Right lobe of liver (tissue), 6 donors: ENCODE results near the gene TNNT3. TPM values are rescaled to one million over a fixed set of nuclear protein-coding genes. Genes with fewer than 3 reads are reported as not detected.
A peak's percentile ranks its signal among the peaks of the same experiment; 100 is the strongest.

Experiments
- ATAC-seq, 4 donors: fragments of 200-7000 bp; cut with Tn5 transposase; one replicate each; pipeline ENCODE4 v1.9.1; 2020; ENCODE audit warnings: mild to moderate bottlenecking in 4 of 4, moderate library complexity in 4 of 4
- DNase-seq, 3 donors: peaks; one replicate each; pipeline ENCODE4 v3.0.0-alpha.2; 2020
- H3K27ac ChIP-seq, 3 donors: fragments of 200-600 bp; one replicate each; pipeline ENCODE4 v1.8.0; 2022
- H3K27me3 ChIP-seq, 2 donors: fragments of 200-600 bp; one replicate each; pipeline ENCODE4 v1.8.0; 2022
- H3K36me3 ChIP-seq, 4 donors: fragments of 200-600 bp; sonication (generic) in 1 of 4; one replicate each; pipeline versions ENCODE4 v1.5.1 to v1.8.0; 2017 to 2022; ENCODE audit warnings: control low read depth in 1 of 4
- H3K4me1 ChIP-seq, 4 donors: fragments of 200-600 bp; sonication (generic) in 1 of 4; one replicate each; pipeline versions ENCODE4 v1.5.1 to v1.8.0; 2017 to 2022; ENCODE audit warnings: control low read depth in 1 of 4
- H3K4me3 ChIP-seq, 3 donors: fragments of 200-600 bp; one replicate each; pipeline ENCODE4 v1.8.0; 2022
- H3K9me3 ChIP-seq, 4 donors: fragments of 200-600 bp; sonication (generic) in 1 of 4; one replicate each; pipeline versions ENCODE4 v1.5.1 to v1.8.0; 2017 to 2022; ENCODE audit warnings: control low read depth in 1 of 4
- CTCF ChIP-seq, 4 donors: fragments of 200-600 bp in 3 of 4; fragments of 450-650 bp in 1 of 4; IDR thresholded peaks; one replicate each; pipeline versions ENCODE4 v1.5.1 to v1.8.0; 2016 to 2022; ENCODE audit warnings: antibody characterized with exemption in 4 of 4, mild to moderate bottlenecking in 2 of 4
- POLR2A ChIP-seq: fragments of 450-650 bp; IDR thresholded peaks from one replicate; pipeline ENCODE4 v1.6.1; 2017; ENCODE audit warnings: antibody characterized with exemption, mild to moderate bottlenecking
- WGBS: methylation state at CpG from one replicate; pipeline ENCODE4 v1.1.6; 2018; ENCODE audit warnings: low coverage, low lambda C conversion rate; ENCODE audit not compliant: insufficient coverage; ENCODE audit errors: missing lambda C conversion rate; 5-methylcytosine and 5-hydroxymethylcytosine counted together
- intact Hi-C, 2 donors: fragments of 100-400 bp; cut with DNase I; formaldehyde crosslinking; loops; one replicate each; pipeline versions ENCODE4 v1.11.2 to v1.14.1; 2022
- total RNA-seq, 6 experiments: library from RNA; depleted of rRNA in 2 of 6; stranded (reverse); fragments of >200 nt in 2 of 6; fragmentation: NEBNext Ultra II Directional in 3 of 6; extraction: Animal tissue kit (Norgen Biotek cat#: 25700) in 3 of 6; gene quantifications; one replicate each; pipeline versions ENCODE4 v1.1.0 to v1.2.4, GENCODE V29; 2016 to 2023
- donor health status: DM: no; HTN: yes; CAD: no.
- donor health status: DM: no; HTN: no; CAD: no.
- donor health status: DM: no; HTN: no; CAD: no.
- donor health status: DM: no; HTN: yes; CAD: no.
- donor health status: DM: no; HTN: yes; CAD: no.

TNNT3 gene
- total RNA-seq, 6 experiments from 2014 or later: 0.44 to 2.2 TPM; not detected in 4

- ATAC-seq (no peak), DNase-seq (no peak)
- TF ChIP-seq POLR2A (no peak), CTCF (IDR thresholded peaks at IDR 0.05) (no peak)
- no CpG with 5 or more reads among the region's 18 CpGs for WGBS
- intact Hi-C loops: no loop called here
- no peak overlapping the region for H3K27ac ChIP-seq
- no peaks in the 10 kb centered on the region for H3K4me1 ChIP-seq
- H3K27me3 ChIP-seq: no peaks in the 10 kb centered on the region
- H3K9me3 ChIP-seq: no peaks in the 10 kb centered on the region
- no peak overlapping the region for H3K4me3 ChIP-seq
- no peaks in the 10 kb centered on the region for H3K36me3 ChIP-seq
Measured at GRCh38 chr11:1958367-1958766, 38.9 kb downstream of the TNNT3 start.

GRCh38 chr11:1959786-1960185, 40.3 kb downstream of the TNNT3 start:
- no peaks in the 10 kb centered on the region for H3K36me3 ChIP-seq
- no peak overlapping the region for H3K4me3 ChIP-seq
- no peaks in the 10 kb centered on the region for H3K4me1 ChIP-seq
- intact Hi-C loops: no loop called here
- TF ChIP-seq CTCF (IDR thresholded peaks at IDR 0.05) (no peak), POLR2A (no peak)
- no peak for ATAC-seq
- WGBS: no CpG with 5 or more reads among the region's 17 CpGs
- H3K27ac ChIP-seq: no peak overlapping the region
- H3K9me3 ChIP-seq: no peaks in the 10 kb centered on the region
- no peaks in the 10 kb centered on the region for H3K27me3 ChIP-seq
- peak in 1 of 3 donors; percentile 6 for DNase-seq

- Histone ChIP-seq H3K27ac (no peak overlapping the region), H3K4me1 (no peaks in the 10 kb centered on the region), H3K9me3 (no peaks in the 10 kb centered on the region), H3K36me3 (no peaks in the 10 kb centered on the region), H3K27me3 (no peaks in the 10 kb centered on the region), H3K4me3 (no peak overlapping the region)
- TF ChIP-seq POLR2A: no peak
- no peak for TF ChIP-seq CTCF (IDR thresholded peaks at IDR 0.05)
- no peak for ATAC-seq
- WGBS: no CpG with 5 or more reads among the region's 20 CpGs
- peak in 2 of 3 donors; percentile 2 to 23 for DNase-seq
- intact Hi-C loops: no loop called here
Measured at GRCh38 chr11:1963864-1964263, 44.4 kb downstream of the TNNT3 start.

- TF ChIP-seq CTCF (IDR thresholded peaks at IDR 0.05): no peak
- no peak for TF ChIP-seq POLR2A
- WGBS: no CpG with 5 or more reads among the region's 17 CpGs
- Histone ChIP-seq H3K36me3 (no peaks in the 10 kb centered on the region), H3K9me3 (no peaks in the 10 kb centered on the region), H3K4me3 (no peak overlapping the region), H3K27me3 (no peaks in the 10 kb centered on the region), H3K27ac (no peak overlapping the region), H3K4me1 (no peaks in the 10 kb centered on the region)
- no peak for DNase-seq
- intact Hi-C loops: no loop called here
- ATAC-seq: no peak
Measured at GRCh38 chr11:1964348-1964747, 44.8 kb downstream of the TNNT3 start.

- ATAC-seq: no peak
Measured at GRCh38 chr11:1964955-1965354, 45.5 kb downstream of the TNNT3 start.

More at GRCh38 chr11:1964955-1965354, 45.5 kb downstream of the TNNT3 start:
- H3K27ac ChIP-seq: no peak overlapping the region
- H3K4me3 ChIP-seq: no peak overlapping the region
- H3K4me1 ChIP-seq: no peaks in the 10 kb centered on the region
- H3K27me3 ChIP-seq: no peaks in the 10 kb centered on the region
- WGBS: no CpG with 5 or more reads among the region's 20 CpGs
- intact Hi-C loops: no loop called here
- H3K36me3 ChIP-seq: no peaks in the 10 kb centered on the region
- H3K9me3 ChIP-seq: no peaks in the 10 kb centered on the region
- TF ChIP-seq POLR2A: no peak
- TF ChIP-seq CTCF (IDR thresholded peaks at IDR 0.05): no peak
- DNase-seq: no peak
